Activated T-cell treated with anti-CD3 and anti-CD28 coated beads, Interleukin-2, amount 50 U/mL, for 1 hour (primary cell): Measurements from ENCODE around the gene PLEKHA6.

Experiments
- DNase-seq: peaks from one replicate; pipeline ENCODE4 v3.0.0-alpha.2; 2020

Gene PLEKHA6

GRCh38 chr1:204353213-204353910 is 6.4 kb downstream of the PLEKHA6 start:
- no peak for DNase-seq

- DNase-seq = no peak
Observed at GRCh38 chr1:204350857-204351573, 8.7 kb downstream of the PLEKHA6 start.

- no peak for DNase-seq
Observed at GRCh38 chr1:204350312-204350711, 9.4 kb downstream of the PLEKHA6 start.

- no peak for DNase-seq
Observed at GRCh38 chr1:204349602-204350001, 10.1 kb downstream of the PLEKHA6 start.

GRCh38 chr1:204348722-204349121 is 11.0 kb downstream of the PLEKHA6 start:
- no peak for DNase-seq

GRCh38 chr1:204348242-204348641 is 11.5 kb downstream of the PLEKHA6 start:
- DNase-seq = no peak

- DNase-seq = no peak
Observed at GRCh38 chr1:204345941-204346645, 13.6 kb downstream of the PLEKHA6 start.

GRCh38 chr1:204345438-204345841 is 14.3 kb downstream of the PLEKHA6 start:
- no peak for DNase-seq

- no peak for DNase-seq
Observed at GRCh38 chr1:204344665-204345355, 14.9 kb downstream of the PLEKHA6 start.

GRCh38 chr1:204343802-204344201 is 15.9 kb downstream of the PLEKHA6 start:
- DNase-seq = no peak

- no peak for DNase-seq
Observed at GRCh38 chr1:204343247-204343646, 16.5 kb downstream of the PLEKHA6 start.

GRCh38 chr1:204342310-204342709 is 17.4 kb downstream of the PLEKHA6 start:
- DNase-seq = no peak

GRCh38 chr1:204341380-204341779 is 18.3 kb downstream of the PLEKHA6 start:
- no peak for DNase-seq

GRCh38 chr1:204340081-204340889 is 19.4 kb downstream of the PLEKHA6 start:
- DNase-seq = no peak

GRCh38 chr1:204339541-204339940 is 20.2 kb downstream of the PLEKHA6 start:
- DNase-seq = no peak

GRCh38 chr1:204338997-204339396 is 20.7 kb downstream of the PLEKHA6 start:
- DNase-seq = no peak

GRCh38 chr1:204338360-204338759 is 21.4 kb downstream of the PLEKHA6 start:
- no peak for DNase-seq

- no peak for DNase-seq
Observed at GRCh38 chr1:204337583-204337982, 22.1 kb downstream of the PLEKHA6 start.

- DNase-seq = no peak
Observed at GRCh38 chr1:204337036-204337429, 22.7 kb downstream of the PLEKHA6 start.

GRCh38 chr1:204336421-204337035 is 23.2 kb downstream of the PLEKHA6 start:
- DNase-seq = no peak

GRCh38 chr1:204335533-204335932 is 24.2 kb downstream of the PLEKHA6 start:
- DNase-seq = no peak

- DNase-seq = no peak
Observed at GRCh38 chr1:204335085-204335484, 24.6 kb downstream of the PLEKHA6 start.
